HG03342 (cell line): ENCODE measurements around the gene IL19.
"Not testable (repeated sequence)": the region's sequence is repeated elsewhere in the genome, so short reads cannot be mapped to it uniquely, and the experiment has no call there.

Experiments used
- ATAC-seq: cut with Tn5 transposase; IDR thresholded peaks from one replicate; pipeline ENCODE4 v1.9.1; 2021; ENCODE audit warnings: mild to moderate bottlenecking, moderate library complexity; ENCODE audit not compliant: unreplicated experiment

Gene IL19

DNA sequence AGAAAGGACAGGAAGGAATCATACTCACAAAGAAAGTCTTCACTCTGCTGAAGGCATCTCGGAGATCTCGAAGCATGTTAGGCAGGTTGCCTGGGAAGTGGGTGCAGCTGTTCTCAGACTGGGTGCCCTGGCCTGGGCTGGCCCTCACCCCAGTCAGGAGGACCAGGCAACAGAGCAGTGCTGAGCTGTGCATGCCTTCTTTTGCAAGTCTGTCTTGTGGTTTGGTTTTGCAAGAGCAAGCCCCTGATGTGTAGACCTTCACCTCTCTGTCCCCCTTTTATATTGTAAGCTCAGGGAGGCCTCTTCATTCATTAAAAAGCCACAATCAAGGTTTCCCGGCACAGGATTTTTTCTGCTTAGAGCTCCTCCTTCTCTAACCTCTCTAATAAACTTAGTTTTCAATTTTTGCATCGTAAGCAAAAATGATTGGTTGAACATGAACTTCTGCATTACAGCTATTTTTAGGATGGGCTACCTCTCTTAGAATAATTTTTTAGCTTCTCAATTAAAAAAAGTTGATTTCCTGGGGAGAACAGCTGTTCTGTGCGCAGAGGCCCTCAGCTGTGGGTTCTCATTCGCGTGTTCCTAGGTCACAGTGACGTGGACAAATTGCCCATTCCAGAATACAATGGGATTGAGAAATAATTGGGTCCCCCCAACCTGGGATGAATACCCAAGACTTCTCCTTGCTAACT lies 1.8 kb downstream of the IL19 start, which contains the start of gene IL10:
Gene IL10 (minus strand): TSS at position 252 of the 695 bp plus-strand sequence. CDS start 59 bp downstream, at position 193.
- ATAC-seq: no peak

DNA sequence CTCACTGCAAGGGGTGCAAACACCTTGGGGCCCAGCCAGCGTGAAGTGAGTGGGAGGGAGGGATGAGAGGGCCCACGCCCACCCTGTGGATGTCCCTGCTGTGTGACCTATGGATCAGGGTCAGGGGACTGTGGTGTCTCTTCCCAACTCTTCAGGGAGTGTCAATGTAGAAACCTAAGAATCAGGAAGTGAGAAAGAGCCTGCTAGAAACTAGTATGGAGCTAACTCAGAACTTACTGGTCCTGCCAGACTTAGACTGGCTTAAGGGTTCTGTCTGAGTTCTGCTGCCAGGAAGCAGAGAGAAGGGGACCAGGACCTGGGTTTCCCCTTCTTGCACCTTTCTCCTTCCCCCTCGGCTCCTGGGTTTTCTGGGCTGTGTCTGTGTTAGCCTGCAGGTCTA lies 3.5 kb downstream of the IL19 start:
- ATAC-seq: no peak

DNA sequence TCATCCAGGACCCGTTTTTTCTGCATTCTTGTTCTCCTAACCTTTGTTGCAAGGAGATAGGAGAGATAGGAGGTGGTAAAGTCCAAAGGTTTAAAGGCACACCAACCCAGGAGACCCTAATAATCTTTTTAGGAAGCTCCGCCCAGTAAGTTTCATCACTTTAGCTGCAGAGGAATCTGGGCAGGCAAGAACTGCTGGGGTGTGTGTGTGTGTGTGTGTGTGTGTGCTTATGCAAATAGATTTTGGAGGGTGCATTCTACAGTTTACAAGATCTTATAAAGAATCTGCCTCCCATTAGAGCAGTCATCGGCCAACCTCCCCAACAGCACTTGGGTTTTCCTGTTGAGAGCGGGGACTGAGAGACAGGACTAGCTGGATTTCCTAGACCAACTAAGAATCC lies 5.7 kb downstream of the IL19 start:
- ATAC-seq: no peak

DNA sequence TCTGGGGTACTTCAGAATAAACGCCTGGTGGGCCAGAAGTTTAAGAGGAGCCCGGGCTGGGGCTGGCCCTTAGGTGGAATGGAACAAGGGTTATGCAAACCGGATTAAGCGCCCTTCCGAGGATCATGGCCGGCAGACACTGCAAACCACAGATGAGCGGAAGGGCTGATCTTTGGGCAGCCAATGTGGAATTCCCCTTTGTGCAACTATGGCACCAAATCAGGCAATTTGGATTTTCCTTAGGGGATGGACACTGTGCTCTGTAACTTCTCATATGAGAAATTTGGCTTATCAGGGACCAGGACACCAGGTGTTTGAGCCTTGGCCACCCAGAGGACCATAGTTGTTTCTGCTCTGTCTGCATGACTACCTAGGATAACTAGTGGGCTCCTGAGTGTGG lies 7.5 kb downstream of the IL19 start:
- no peak for ATAC-seq

DNA sequence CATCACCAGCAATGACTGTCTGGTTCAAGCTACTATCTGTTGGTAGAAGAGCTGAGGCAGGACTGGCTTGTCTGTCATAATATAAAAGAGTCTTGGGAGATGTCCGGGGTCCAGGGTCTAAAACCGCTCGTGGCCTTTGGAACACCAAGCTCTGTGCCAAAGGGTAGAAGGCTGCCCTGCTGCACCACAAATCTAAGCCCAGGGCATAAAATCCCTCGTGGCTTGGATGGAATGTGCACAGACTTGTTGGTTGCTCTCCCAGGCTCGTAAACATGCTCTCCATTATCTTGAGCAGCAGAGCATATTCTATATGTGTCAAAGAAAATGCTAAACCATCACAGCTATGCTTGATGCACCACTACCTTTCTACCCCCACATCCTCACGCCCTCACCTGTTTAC lies 8.3 kb downstream of the IL19 start:
- ATAC-seq: not testable (repeated sequence)

DNA sequence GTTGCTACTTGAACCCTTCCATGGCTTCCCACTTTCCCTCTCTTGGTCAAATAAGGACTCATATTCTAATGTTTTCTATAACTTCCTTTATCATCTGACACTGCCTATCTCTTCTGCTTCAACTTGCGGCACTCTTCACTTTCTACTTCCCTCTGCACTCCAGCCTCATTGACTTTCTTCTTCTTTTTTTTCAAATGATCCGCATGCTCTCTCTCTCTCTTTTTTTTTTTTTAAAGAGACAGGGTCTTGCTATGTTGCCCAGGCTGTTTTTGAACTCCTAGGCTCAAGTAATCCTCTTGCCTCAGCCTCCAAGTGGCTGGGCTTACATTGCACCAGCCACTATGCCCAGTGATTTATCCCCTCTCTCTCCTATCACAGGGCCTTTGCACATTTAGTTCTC lies 9.1 kb downstream of the IL19 start:
- ATAC-seq: no peak

DNA sequence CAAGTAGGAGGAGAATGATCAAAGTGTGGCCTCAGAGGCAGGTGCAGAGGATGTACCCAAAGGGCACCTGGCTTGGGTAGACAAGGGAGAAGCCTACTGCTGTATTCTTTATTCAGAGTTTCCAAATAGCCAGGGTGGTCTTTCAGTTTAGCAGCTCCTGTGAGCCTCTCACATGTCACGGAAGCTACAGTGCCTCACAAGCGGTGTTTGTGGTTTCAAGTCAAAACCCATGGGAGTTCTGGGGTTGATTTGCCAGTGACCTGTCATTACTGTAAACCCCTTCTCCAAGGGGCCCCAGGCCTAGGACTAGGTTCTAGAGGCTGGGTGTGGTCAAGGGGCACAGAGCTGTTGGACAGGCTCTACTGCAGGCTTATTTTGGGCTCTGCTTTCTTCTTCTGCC lies 11.9 kb downstream of the IL19 start:
- ATAC-seq: peak; percentile 62

DNA sequence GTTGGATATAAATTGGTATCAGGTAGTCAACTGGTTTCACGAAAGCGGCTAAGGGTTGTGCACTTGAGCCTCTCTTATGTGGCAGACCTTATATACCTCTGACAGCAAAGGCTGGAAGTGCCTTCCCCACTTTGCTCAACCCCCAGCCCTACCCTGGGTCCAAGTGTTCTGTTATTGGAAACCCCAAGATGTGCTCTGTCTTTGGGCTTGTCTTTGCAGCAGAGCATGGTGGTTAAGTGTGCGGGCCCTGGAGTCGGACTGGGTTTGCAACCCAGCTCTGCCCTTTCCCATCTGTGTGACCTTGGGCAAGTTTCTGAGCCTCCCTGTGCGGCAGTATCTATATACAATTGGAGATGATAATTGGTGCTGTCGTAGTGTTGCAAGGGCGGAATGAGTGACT lies 12.9 kb downstream of the IL19 start:
- ATAC-seq: no peak

DNA sequence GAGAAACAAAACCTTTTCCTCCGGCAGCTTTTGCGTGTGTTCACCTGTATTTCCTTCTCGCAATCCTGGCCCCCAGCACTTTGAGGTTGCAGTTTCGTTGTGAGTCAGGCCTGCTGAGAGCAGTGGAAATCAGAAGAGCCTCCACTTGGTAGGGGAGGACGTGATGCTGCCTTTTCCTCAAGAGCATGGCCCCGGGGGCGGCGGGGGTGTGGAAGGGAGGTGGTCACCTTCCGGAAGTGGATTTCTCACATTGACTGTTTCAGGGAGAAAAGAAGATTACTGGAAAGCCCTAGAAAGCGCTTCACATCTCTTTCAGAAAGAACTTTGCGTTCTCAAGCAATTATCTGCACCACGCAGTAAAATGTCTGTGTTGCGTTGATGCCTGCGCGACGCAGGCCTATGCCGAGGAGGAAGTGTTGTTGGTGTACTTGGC lies 13.9 kb downstream of the IL19 start:
- peak; percentile 71 for ATAC-seq

DNA sequence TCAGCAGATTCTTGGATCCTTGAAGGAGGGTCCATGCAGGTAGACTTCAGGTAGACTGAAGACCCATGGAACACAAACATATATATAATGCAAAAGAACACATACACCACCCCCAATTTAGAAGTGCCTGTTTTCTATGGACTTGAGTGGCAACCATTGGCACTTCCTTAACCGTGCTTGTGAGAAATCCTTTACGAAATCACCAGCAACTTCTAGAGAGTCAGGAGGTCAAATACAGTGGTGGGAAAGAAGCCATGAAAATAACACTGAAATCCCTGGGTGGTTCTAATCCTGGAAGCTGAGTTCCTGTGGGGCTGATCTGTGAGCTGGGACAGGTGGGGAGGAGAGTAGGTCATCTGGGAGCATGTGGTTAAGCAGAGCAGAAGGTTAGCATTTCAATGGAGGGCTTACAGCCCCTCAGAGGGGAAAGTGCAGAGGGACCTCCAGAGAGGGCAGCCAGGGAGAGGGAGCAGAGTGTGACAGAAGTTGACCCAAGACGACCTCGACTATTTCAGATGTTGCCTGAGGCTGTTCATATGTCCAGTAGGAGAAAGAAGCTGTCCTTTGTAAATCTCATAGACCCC lies 14.7 kb downstream of the IL19 start:
- no peak for ATAC-seq

DNA sequence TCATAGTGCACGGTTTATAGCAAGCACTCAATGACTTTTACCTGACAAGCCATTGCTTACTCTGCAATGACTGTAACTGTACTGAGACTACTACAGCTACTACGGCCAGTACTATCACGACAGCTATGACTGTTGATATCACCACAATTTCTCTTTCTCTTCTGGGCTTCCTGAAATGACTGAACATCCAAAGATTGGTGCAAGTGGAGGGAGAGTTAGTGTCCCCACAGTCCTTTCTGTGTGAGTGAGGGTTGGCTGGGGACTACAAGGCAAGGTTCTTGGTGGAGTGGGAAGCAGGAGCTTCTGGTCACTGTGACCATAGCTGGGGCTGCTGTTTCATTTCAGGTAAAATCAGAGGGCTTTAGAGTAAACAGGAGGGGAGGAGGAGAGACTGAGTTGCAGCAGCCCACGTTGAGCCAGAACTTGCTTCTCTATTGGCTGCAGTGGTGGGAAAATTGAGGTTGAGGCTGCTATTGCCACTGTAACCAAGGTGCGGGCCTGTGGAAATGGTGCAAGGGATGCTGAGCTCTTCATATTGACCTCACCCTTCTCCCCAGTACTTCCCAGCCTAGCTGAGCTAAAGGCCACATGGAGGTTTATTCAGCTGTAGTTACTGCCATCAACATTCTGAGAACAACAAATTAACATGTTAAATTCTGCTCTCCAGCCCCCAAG lies 15.8 kb downstream of the IL19 start:
- ATAC-seq: no peak

DNA sequence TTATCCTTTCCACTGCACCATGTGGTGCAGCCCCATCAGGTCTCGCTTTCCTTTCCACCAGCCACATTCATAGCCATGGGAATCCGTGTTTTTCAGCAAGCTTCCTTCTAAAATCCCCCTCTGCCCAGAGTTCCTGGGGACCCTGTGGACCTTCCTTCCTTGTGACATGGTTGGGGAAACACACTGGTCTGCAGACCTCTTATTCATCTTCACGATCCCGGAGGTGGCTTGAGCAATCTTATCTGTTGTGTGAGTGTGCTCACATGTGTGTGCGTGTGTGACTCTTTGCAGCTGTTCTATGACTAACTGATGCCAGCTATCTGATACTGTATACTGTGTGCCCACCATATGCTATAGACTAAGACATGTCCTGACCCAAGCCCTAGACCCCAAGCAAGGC lies 17.3 kb downstream of the IL19 start:
- no peak for ATAC-seq

DNA sequence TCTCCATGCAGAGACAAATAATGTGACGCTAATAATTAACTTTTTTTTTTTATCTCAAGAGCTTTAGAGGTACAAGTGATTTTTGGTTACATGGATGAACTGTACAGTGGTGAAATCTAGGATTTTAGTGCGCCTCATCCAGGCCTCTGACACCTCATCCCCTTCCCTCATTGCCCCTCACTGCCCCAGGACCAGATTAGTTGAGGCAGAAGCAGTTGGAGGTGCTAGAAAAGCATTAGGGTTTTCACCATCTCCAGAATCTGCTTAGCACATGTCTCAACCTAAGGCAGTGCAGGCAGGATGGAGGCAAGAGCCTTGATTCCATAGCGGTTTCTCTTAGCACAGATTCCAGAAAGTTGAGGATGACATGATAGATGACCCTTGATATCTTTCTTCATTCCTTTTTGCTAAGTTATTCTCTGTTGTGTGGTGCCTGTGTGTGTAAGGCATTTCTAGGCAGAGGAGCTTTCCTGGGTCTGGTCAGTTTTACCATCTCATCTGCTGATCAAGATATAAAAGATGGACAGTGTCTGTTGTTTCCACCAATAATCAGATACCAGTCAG lies 18.0 kb downstream of the IL19 start:
- ATAC-seq: no peak

DNA sequence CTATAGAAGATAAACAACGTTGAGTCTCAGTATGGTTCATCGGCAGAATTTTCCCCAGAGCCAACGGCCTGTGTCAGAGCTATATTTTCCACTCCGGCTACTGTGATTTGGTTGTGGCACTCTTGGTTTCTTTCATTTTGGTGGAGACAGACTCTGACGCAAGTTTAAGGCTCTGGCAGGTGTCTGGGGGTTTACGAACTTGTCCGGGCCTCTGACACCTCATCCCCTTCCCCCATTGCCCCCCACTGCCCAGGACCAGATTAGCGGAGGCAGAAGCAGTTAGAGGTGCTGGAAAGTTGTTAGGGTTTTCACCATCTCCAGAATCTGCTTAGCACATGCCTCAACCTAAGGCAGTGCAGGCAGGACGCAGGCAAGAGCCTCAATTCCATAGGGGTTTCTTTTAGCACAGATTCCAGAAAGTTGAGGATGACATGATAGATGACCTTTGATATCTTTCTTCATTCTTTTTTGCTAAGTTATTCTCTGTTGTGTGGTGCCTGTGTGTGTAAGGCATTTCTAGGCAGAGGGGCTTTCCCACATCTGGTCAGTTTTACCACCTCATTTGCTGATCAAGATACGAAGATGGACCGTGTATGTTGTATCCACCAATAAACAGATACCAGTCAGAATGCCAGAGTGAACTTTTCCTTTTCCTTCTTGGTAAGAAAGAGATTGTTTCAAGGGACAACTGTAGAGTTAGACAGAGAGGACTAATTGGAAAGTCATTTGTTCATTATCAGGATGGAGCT lies 20.1 kb downstream of the IL19 start:
- no peak for ATAC-seq

DNA sequence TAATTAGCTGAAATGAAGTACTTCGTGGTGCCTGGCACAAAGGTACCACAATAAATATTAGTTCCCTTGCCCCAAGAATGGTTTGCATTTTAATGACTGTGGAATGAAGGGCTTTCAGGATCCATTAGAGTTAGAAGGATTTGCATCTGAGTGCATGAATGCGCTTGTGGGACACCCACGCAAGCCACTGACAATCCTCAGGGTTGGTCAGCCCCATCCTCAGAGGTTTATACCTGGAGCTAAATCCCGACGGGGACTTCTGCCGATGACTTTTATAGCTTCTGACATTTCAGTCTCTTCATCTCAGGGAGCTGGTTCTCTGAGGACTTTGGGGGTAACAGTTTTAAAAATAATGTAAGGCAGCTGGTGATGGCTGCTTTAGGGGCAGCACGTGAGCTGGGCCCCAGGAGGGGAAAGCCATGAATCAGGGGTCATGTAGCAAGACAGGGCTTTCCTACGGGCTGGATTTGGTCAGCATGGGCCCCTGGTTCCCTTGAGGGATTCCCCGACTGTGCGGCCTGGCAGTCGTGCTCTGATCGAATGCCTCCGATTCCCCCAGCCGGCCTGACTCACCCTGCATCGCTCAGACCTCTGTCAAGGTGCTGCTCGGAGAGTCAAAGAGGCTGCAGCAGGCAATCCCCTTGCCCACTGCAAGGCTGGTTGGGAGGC lies 22.5 kb downstream of the IL19 start:
- peak; percentile 42 for ATAC-seq

DNA sequence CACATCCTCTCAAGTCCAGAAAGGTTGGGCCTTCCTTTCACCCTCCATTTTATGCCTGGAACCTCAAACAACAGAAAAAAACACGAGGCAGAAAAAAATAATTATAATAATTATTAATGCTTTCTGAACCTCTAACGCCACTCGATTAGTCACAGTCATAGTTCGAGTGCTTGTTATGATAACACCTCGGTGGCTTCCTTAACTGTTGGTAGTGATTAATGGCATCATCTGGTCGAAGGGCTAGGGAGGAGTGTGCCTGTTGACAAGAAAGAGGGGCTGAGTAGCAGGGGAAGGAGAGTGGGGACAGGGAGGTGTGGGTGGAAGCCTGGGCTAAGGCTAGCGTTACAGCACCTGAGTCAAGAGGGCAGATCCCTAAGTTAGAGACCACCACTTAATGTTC lies 23.0 kb downstream of the IL19 start:
- ATAC-seq: peak; percentile 10

DNA sequence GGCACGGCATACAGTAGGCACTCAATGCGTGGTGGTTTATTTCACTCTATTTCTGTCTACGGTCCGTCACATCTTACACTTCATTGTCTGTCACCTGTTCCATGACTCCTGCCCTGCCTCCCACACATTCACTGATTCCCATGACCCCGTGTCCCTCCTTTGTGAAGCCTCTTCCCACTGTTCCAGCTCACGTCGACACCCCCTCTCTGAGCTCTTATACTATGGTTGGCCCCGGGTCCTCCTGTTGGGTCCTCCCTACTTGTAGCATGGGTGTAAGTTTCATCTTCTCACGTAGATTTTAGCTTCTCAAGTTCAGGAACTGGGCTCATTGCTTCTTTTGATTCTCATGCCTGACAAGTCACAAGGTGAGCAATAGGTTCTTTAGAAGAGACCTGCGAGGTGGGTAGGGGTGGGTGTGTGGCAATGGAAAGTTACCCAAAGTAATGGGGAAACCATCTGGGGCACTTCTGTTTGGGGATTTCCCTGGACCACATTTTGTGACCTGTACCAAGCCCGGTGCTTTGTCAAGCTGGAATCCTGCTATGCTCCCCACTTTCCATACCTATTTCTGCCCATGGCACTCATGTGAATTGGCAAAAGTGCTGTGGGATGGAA lies 23.8 kb downstream of the IL19 start:
- ATAC-seq: no peak

DNA sequence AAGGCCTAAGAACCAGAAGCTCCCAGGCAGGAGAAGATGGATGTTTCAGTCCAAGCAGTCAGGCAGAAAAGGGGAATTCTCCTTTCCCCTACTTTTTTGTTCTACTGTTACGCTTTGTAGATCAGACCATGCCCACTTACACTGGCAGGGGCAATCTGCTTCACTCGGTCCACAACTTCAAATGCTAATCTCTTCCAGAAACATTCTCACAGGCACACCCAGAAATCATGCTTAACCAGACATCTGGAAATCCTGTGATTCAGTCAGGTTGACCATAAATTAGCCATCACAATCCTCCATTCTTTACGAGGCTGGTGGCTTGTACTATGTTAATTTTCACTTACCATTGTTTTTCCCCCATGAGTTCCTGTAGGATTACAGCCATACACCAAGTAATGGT lies 25.5 kb downstream of the IL19 start:
- no peak for ATAC-seq

DNA sequence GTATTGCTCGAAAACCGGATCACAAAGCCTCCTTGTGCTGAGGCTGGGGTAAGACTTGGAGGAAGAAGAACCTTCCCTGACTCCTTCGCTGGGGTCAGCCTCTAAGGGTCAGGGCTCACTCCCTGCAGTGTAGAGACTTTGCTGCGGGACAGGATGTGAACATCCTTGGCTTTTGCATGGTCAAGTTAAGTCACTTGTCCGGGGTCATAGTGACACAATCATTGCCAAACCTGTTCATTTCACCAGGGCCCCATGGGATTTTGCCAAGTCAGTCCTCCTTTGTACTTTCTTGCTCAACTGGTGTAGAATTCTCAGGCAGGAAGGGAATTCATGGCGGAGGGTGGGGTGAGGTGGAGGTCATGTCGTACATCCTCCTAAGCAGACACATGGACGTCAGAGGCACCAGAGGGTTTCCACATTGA lies 26.4 kb downstream of the IL19 start:
- no peak for ATAC-seq
